Upper lobe of left lung (tissue), 4 donors: ENCODE measurements around the gene SMIM8.

ENCODE experiments used
- CTCF ChIP-seq, 6 experiments: fragments of 450-650 bp in 4 of 6; fragments of 200-600 bp in 2 of 6; sonication (generic) in 2 of 6; IDR thresholded peaks; one replicate each; pipeline ENCODE4 v1.5.1; 2016 to 2019; ENCODE audit warnings: antibody characterized with exemption in 6 of 6
- EP300 ChIP-seq, 4 donors: sonication (generic); formaldehyde crosslinking; IDR thresholded peaks; one replicate each; pipeline ENCODE4 v1.5.1; 2017; ENCODE audit warnings: antibody characterized with exemption in 4 of 4, control low read depth in 2 of 4
- POLR2A ChIP-seq, 4 donors: fragments of 450-650 bp; IDR thresholded peaks; one replicate each; pipeline ENCODE4 v1.5.1; 2016 to 2017; ENCODE audit warnings: antibody characterized with exemption in 4 of 4, mild to moderate bottlenecking in 2 of 4
- POLR2AphosphoS5 ChIP-seq, 2 donors: sonication (generic); formaldehyde crosslinking; IDR thresholded peaks; one replicate each; pipeline ENCODE4 v1.5.1; 2017; ENCODE audit warnings: antibody characterized with exemption in 2 of 2

DNA sequence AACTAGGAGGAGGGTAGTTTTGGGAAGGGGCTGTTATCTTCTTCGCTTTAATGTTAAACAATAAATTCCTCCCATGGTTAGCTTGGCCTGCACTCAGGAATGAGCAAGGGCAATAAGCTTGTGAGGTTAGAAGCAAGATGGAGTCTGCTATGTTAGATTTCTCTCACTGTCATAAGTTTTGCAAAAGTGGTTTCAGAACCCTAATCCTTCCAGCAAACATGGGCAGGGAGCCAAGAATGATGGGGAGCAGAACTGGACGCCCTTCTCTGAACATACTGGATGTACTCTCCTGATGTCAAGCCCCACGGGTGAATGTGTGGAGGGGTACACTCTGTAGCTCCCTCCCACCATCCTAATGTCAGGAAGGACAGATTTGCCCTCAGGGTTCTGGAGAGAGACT is 44.5 kb downstream of the SMIM8 start:
- no peak for TF ChIP-seq POLR2A (IDR thresholded peaks at IDR 0.05)
- TF ChIP-seq POLR2AphosphoS5 (IDR thresholded peaks at IDR 0.05): no peak
- no peak for TF ChIP-seq CTCF (IDR thresholded peaks at IDR 0.05)
- TF ChIP-seq EP300 (IDR thresholded peaks at IDR 0.05): no peak
